Measurements from ENCODE around the gene C1QTNF6.

- no peak for TF ChIP-seq RAD21 (IDR thresholded peaks at IDR 0.05 in 1 of 2, conservative IDR thresholded peaks at IDR 0.05 in 1 of 2; ENCODE audit: low read depth in 2 of 2, low read length in 2 of 2)
- TF ChIP-seq JUND (IDR thresholded peaks at IDR 0.05; ENCODE audit: low read length), result no peak
- TF ChIP-seq, protein P1, sequence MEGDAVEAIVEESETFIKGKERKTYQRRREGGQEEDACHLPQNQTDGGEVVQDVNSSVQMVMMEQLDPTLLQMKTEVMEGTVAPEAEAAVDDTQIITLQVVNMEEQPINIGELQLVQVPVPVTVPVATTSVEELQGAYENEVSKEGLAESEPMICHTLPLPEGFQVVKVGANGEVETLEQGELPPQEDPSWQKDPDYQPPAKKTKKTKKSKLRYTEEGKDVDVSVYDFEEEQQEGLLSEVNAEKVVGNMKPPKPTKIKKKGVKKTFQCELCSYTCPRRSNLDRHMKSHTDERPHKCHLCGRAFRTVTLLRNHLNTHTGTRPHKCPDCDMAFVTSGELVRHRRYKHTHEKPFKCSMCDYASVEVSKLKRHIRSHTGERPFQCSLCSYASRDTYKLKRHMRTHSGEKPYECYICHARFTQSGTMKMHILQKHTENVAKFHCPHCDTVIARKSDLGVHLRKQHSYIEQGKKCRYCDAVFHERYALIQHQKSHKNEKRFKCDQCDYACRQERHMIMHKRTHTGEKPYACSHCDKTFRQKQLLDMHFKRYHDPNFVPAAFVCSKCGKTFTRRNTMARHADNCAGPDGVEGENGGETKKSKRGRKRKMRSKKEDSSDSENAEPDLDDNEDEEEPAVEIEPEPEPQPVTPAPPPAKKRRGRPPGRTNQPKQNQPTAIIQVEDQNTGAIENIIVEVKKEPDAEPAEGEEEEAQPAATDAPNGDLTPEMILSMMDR (IDR thresholded peaks at IDR 0.05; ENCODE audit: control extremely low read depth in 1 of 3, insufficient read depth in 1 of 3, low read depth in 1 of 3, low read length in 3 of 3), result no peak
- TF ChIP-seq EP300 (IDR thresholded peaks at IDR 0.05; ENCODE audit: borderline replicate concordance in 1 of 2, low read depth in 2 of 2, low read length in 2 of 2), result no peak
Measured at GRCh38 chr22:37235897-37236607, 48.0 kb upstream of the C1QTNF6 start.

Measured in H1 (cell line).